SK-N-MC (cell line): ENCODE results near the gene GJA5.

Experiments used
- EZH2 ChIP-seq: fragments of 200-600 bp; sonication (generic); IDR thresholded peaks from one replicate; pipeline ENCODE4 v1.6.1; 2017; ENCODE audit warnings: antibody characterized with exemption
- POLR2AphosphoS5 ChIP-seq: IDR thresholded peaks from 2 replicates; pipeline ENCODE4 v1.6.1; 2012; ENCODE audit warnings: mild to moderate bottlenecking, low read depth, low read length, borderline replicate concordance

GRCh38 chr1:147738739-147739476 lies 21.5 kb downstream of the GJA5 start:
- TF ChIP-seq POLR2AphosphoS5 (no peak), EZH2 (no peak)
